Esophagus squamous epithelium (tissue), 4 donors: ENCODE data around the gene DDI2.

Source experiments
- CTCF ChIP-seq, 6 experiments: fragments of 450-650 bp in 4 of 6; fragments of 200-600 bp in 2 of 6; sonication (generic) in 2 of 6; IDR thresholded peaks; one replicate each; pipeline ENCODE4 v1.5.1; 2016 to 2019; ENCODE audit warnings: antibody characterized with exemption in 6 of 6, mild to moderate bottlenecking in 4 of 6, moderate library complexity in 4 of 6
- POLR2A ChIP-seq, 4 donors: fragments of 450-650 bp; IDR thresholded peaks; one replicate each; pipeline ENCODE4 v1.6.1; 2017; ENCODE audit warnings: antibody characterized with exemption in 4 of 4, mild to moderate bottlenecking in 4 of 4, moderate library complexity in 3 of 4

- no peak for TF ChIP-seq CTCF (IDR thresholded peaks at IDR 0.05)
- no peak for TF ChIP-seq POLR2A (IDR thresholded peaks at IDR 0.05)
Observed at GRCh38 chr1:15706751-15707150, 89.5 kb downstream of the DDI2 start.
